Activated CD4-positive, alpha-beta T cell treated with anti-CD3 and anti-CD28 coated beads, Interleukin-2, amount 10 ng/mL, durations not matched to agents 24 days and 14 days (primary cell): Measurements from ENCODE around the gene PHYKPL. TPM values are rescaled to one million over a fixed set of nuclear protein-coding genes. Genes with fewer than 3 reads are reported as not detected.

Source experiments
- DNase-seq: peaks from one replicate; pipeline ENCODE4 v3.0.0; 2022
- H3K27ac Mint-ChIP-seq: one replicate; pipeline ENCODE4 v1.8.0; 2022; ENCODE audit warnings: mild to moderate bottlenecking, mixed read lengths
- H3K27me3 Mint-ChIP-seq: one replicate; pipeline ENCODE4 v1.8.0; 2022; ENCODE audit warnings: mixed read lengths
- H3K36me3 Mint-ChIP-seq: one replicate; pipeline ENCODE4 v1.8.0; 2022; ENCODE audit warnings: low read depth, mild to moderate bottlenecking, mixed read lengths
- H3K4me1 Mint-ChIP-seq: one replicate; pipeline ENCODE4 v1.8.0; 2021; ENCODE audit warnings: mixed read lengths
- H3K4me3 Mint-ChIP-seq: one replicate; pipeline ENCODE4 v1.8.0; 2022; ENCODE audit warnings: mild to moderate bottlenecking, moderate library complexity, mixed read lengths
- H3K9me3 Mint-ChIP-seq: one replicate; pipeline ENCODE4 v1.8.0; 2021; ENCODE audit warnings: mixed read lengths
- intact Hi-C: fragments of 100-400 bp; cut with micrococcal nuclease; formaldehyde crosslinking; loops from one replicate; pipeline ENCODE4 v1.15.1; 2023
- total RNA-seq: library from RNA; stranded (reverse); gene quantifications from 2 replicates; pipeline ENCODE4 v1.2.3, GENCODE V29; 2022

Gene PHYKPL
- total RNA-seq = 77.8 and 85.9 TPM in 2 replicates

- H3K4me1 Mint-ChIP-seq = peaks cover 51% of the 10 kb centered on the region
- no peaks in the 10 kb centered on the region for H3K9me3 Mint-ChIP-seq
- H3K27me3 Mint-ChIP-seq = no peaks in the 10 kb centered on the region
- H3K36me3 Mint-ChIP-seq = peaks cover 43% of the 10 kb centered on the region
- intact Hi-C loops = loop anchor here (2.0 to 10.0 kb wide), 3 partner anchors 28 to 1322 kb away; partner anchors contain the start of genes CLK4, HNRNPAB and RUFY1
- peak within 1 kb of the TSS; percentile 87 for H3K27ac Mint-ChIP-seq
- peak; percentile 93 for DNase-seq
- peak within 1 kb of the TSS; percentile 91 for H3K4me3 Mint-ChIP-seq
These were observed at the start of gene PHYKPL for GRCh38 chr5:178232124-178232919. Gene PHYKPL (minus strand): TSS chr5:178232802. CDS start chr5:178232550, 252 bp downstream.

- Mint-ChIP-seq H3K27ac (no peak overlapping the region), H3K4me3 (no peak overlapping the region), H3K4me1 (peaks cover 5% of the 10 kb centered on the region), H3K9me3 (peaks cover 10% of the 10 kb centered on the region), H3K27me3 (no peaks in the 10 kb centered on the region), H3K36me3 (no peaks in the 10 kb centered on the region)
- intact Hi-C loops = loop anchor here (10.0 kb wide), 1 partner anchor 1212 kb away; no protein-coding TSS in a partner anchor
- no peak for DNase-seq
These were observed 49.8 kb upstream of the PHYKPL start for GRCh38 chr5:178282391-178282790.

GRCh38 chr5:178281331-178281730 is 48.7 kb upstream of the PHYKPL start:
- Mint-ChIP-seq H3K4me1 (peaks cover 5% of the 10 kb centered on the region), H3K36me3 (no peaks in the 10 kb centered on the region), H3K27ac (no peak overlapping the region), H3K4me3 (no peak overlapping the region), H3K27me3 (no peaks in the 10 kb centered on the region), H3K9me3 (peaks cover 10% of the 10 kb centered on the region)
- no peak for DNase-seq
- intact Hi-C loops = loop anchor here (2.0 to 10.0 kb wide), 2 partner anchors 269 to 1213 kb away; no protein-coding TSS in a partner anchor

- DNase-seq = no peak
- intact Hi-C loops = loop anchor here (2.0 to 10.0 kb wide), 2 partner anchors 270 to 1214 kb away; no protein-coding TSS in a partner anchor
- H3K36me3 Mint-ChIP-seq = no peaks in the 10 kb centered on the region
- peaks cover 10% of the 10 kb centered on the region for H3K9me3 Mint-ChIP-seq
- H3K27ac Mint-ChIP-seq = no peak overlapping the region
- H3K27me3 Mint-ChIP-seq = no peaks in the 10 kb centered on the region
- no peak overlapping the region for H3K4me3 Mint-ChIP-seq
- H3K4me1 Mint-ChIP-seq = peaks cover 5% of the 10 kb centered on the region
These were observed 48.0 kb upstream of the PHYKPL start for GRCh38 chr5:178280631-178281030.

GRCh38 chr5:178279723-178280438 is 47.3 kb upstream of the PHYKPL start:
- Mint-ChIP-seq H3K27me3 (no peaks in the 10 kb centered on the region), H3K4me1 (peaks cover 5% of the 10 kb centered on the region), H3K9me3 (peaks cover 10% of the 10 kb centered on the region), H3K4me3 (no peak overlapping the region), H3K36me3 (no peaks in the 10 kb centered on the region), H3K27ac (no peak overlapping the region)
- intact Hi-C loops = loop anchor here (2.0 to 10.0 kb wide), 2 partner anchors 271 to 1215 kb away; no protein-coding TSS in a partner anchor
- DNase-seq = peak; percentile 89

GRCh38 chr5:178279026-178279722 is 46.6 kb upstream of the PHYKPL start:
- no peak overlapping the region for H3K27ac Mint-ChIP-seq
- intact Hi-C loops = no loop called here
- no peaks in the 10 kb centered on the region for H3K36me3 Mint-ChIP-seq
- H3K4me1 Mint-ChIP-seq = peaks cover 5% of the 10 kb centered on the region
- H3K9me3 Mint-ChIP-seq = peaks cover 10% of the 10 kb centered on the region
- H3K27me3 Mint-ChIP-seq = no peaks in the 10 kb centered on the region
- no peak for DNase-seq
- no peak overlapping the region for H3K4me3 Mint-ChIP-seq

GRCh38 chr5:178278358-178279023 is 45.9 kb upstream of the PHYKPL start:
- Mint-ChIP-seq H3K27me3 (no peaks in the 10 kb centered on the region), H3K27ac (no peak overlapping the region), H3K9me3 (peaks cover 3% of the 10 kb centered on the region), H3K4me3 (no peak overlapping the region), H3K4me1 (peaks cover 5% of the 10 kb centered on the region), H3K36me3 (no peaks in the 10 kb centered on the region)
- DNase-seq = no peak
- intact Hi-C loops = no loop called here

- Mint-ChIP-seq H3K27me3 (no peaks in the 10 kb centered on the region), H3K36me3 (no peaks in the 10 kb centered on the region), H3K4me3 (no peak overlapping the region), H3K27ac (no peak overlapping the region), H3K9me3 (no peaks in the 10 kb centered on the region), H3K4me1 (peaks cover 5% of the 10 kb centered on the region)
- no peak for DNase-seq
- intact Hi-C loops = no loop called here
These were observed 45.3 kb upstream of the PHYKPL start for GRCh38 chr5:178277866-178278265.

GRCh38 chr5:178277346-178277745 is 44.7 kb upstream of the PHYKPL start:
- intact Hi-C loops = no loop called here
- peaks cover 5% of the 10 kb centered on the region for H3K4me1 Mint-ChIP-seq
- no peaks in the 10 kb centered on the region for H3K36me3 Mint-ChIP-seq
- H3K27ac Mint-ChIP-seq = no peak overlapping the region
- H3K4me3 Mint-ChIP-seq = no peak overlapping the region
- no peak for DNase-seq
- no peaks in the 10 kb centered on the region for H3K9me3 Mint-ChIP-seq
- no peaks in the 10 kb centered on the region for H3K27me3 Mint-ChIP-seq

- Mint-ChIP-seq H3K4me3 (no peak overlapping the region), H3K36me3 (no peaks in the 10 kb centered on the region), H3K27me3 (no peaks in the 10 kb centered on the region), H3K9me3 (no peaks in the 10 kb centered on the region), H3K27ac (no peak overlapping the region), H3K4me1 (peaks cover 5% of the 10 kb centered on the region)
- DNase-seq = no peak
- intact Hi-C loops = no loop called here
These were observed 42.4 kb upstream of the PHYKPL start for GRCh38 chr5:178274781-178275537.

GRCh38 chr5:178273665-178274541 is 41.3 kb upstream of the PHYKPL start:
- Mint-ChIP-seq H3K27me3 (no peaks in the 10 kb centered on the region), H3K4me1 (no peaks in the 10 kb centered on the region), H3K9me3 (peaks cover 5% of the 10 kb centered on the region), H3K36me3 (no peaks in the 10 kb centered on the region), H3K4me3 (no peak overlapping the region), H3K27ac (no peak overlapping the region)
- DNase-seq = no peak
- intact Hi-C loops = no loop called here

- Mint-ChIP-seq H3K4me3 (no peak overlapping the region), H3K9me3 (peaks cover 5% of the 10 kb centered on the region), H3K4me1 (no peaks in the 10 kb centered on the region), H3K27me3 (no peaks in the 10 kb centered on the region), H3K36me3 (no peaks in the 10 kb centered on the region), H3K27ac (no peak overlapping the region)
- intact Hi-C loops = no loop called here
- no peak for DNase-seq
These were observed 40.4 kb upstream of the PHYKPL start for GRCh38 chr5:178273041-178273440.
